ENCODE data around the gene CEP295NL. TPM values are rescaled to one million over a fixed set of nuclear protein-coding genes. Genes with fewer than 3 reads are reported as not detected.
A peak's percentile ranks its signal among the peaks of the same experiment; 100 is the strongest.

CEP295NL gene
- total and polyA plus RNA-seq, 2 of the 13 experiments (the other 11 are each of a cell fraction or from before 2014, with no cell fraction given), result not detected

GRCh38 chr17:78933025-78933958 is 30.3 kb upstream of the CEP295NL start (continued):
- no peak for TF ChIP-seq ZBTB40 (IDR thresholded peaks at IDR 0.05)
- TF ChIP-seq ZBTB40 (CRISPR knock-in tag; IDR thresholded peaks at IDR 0.05), result peak; percentile 61; the same call in 1 of the 2 replicates
- 0 out of 2 replicates have a peak, but pooled peaks have one; percentile 14 for TF ChIP-seq ZNF644 (CRISPR knock-in tag; IDR thresholded peaks at IDR 0.05; ENCODE audit: low read depth)
- 0 out of 2 replicates have a peak, but pooled peaks have one; percentile 64 for TF ChIP-seq ZSCAN9 (CRISPR knock-in tag; IDR thresholded peaks at IDR 0.05; ENCODE audit: borderline replicate concordance)
- no peak for TF ChIP-seq PHF20 (CRISPR knock-in tag; IDR thresholded peaks at IDR 0.05)
- TF ChIP-seq ZMYM4 (CRISPR knock-in tag; IDR thresholded peaks at IDR 0.05), result no peak
- TF ChIP-seq IRF2 (CRISPR knock-in tag; IDR thresholded peaks at IDR 0.05), result peak; percentile 68
- TF ChIP-seq ZNF646 (CRISPR knock-in tag; IDR thresholded peaks at IDR 0.05), result no peak
- no peak for TF ChIP-seq POLR2G (IDR thresholded peaks at IDR 0.05; ENCODE audit: low read depth, low read length)
- TF ChIP-seq ZBTB49 (CRISPR knock-in tag; IDR thresholded peaks at IDR 0.05; ENCODE audit: borderline replicate concordance), result no peak

Data from HepG2 (cell line).